ENCODE data around the gene SLC22A12.

Gene SLC22A12

GRCh38 chr11:64598106-64598796 lies 7.2 kb downstream of the SLC22A12 start:
- Histone ChIP-seq H3K27me3 (ENCODE audit: insufficient read depth, poor library complexity, severe bottlenecking) (no peaks in the 10 kb centered on the region), H3K4me1 (ENCODE audit: insufficient read depth, poor library complexity, severe bottlenecking) (no peaks in the 10 kb centered on the region), H3K36me3 (ENCODE audit: low read depth) (no peaks in the 10 kb centered on the region), H3K4me3 (ENCODE audit: severe bottlenecking) (no peak overlapping the region), H3K9me3 (ENCODE audit: severe bottlenecking) (no peaks in the 10 kb centered on the region), H3K27ac (ENCODE audit: poor library complexity, severe bottlenecking) (no peak overlapping the region)
- ATAC-seq (ENCODE audit: low read depth) (no peak), DNase-seq (ENCODE audit: low spot score) (no peak)
- no peak for TF ChIP-seq CTCF (IDR thresholded peaks at IDR 0.05; ENCODE audit: poor library complexity, severe bottlenecking)

GRCh38 chr11:64598797-64599697 lies 8.0 kb downstream of the SLC22A12 start:
- no peak for TF ChIP-seq CTCF (IDR thresholded peaks at IDR 0.05; ENCODE audit: poor library complexity, severe bottlenecking)
- H3K27me3 ChIP-seq (ENCODE audit: insufficient read depth, poor library complexity, severe bottlenecking): no peaks in the 10 kb centered on the region
- H3K9me3 ChIP-seq (ENCODE audit: severe bottlenecking): no peaks in the 10 kb centered on the region
- DNase-seq (ENCODE audit: low spot score) (no peak), ATAC-seq (ENCODE audit: low read depth) (no peak)
- H3K4me1 ChIP-seq (ENCODE audit: insufficient read depth, poor library complexity, severe bottlenecking): no peaks in the 10 kb centered on the region
- H3K4me3 ChIP-seq (ENCODE audit: severe bottlenecking): no peak overlapping the region
- no peak overlapping the region for H3K27ac ChIP-seq (ENCODE audit: poor library complexity, severe bottlenecking)
- no peaks in the 10 kb centered on the region for H3K36me3 ChIP-seq (ENCODE audit: low read depth)

GRCh38 chr11:64599698-64600211 lies 8.7 kb downstream of the SLC22A12 start:
- Histone ChIP-seq H3K4me1 (ENCODE audit: insufficient read depth, poor library complexity, severe bottlenecking) (no peaks in the 10 kb centered on the region), H3K27me3 (ENCODE audit: insufficient read depth, poor library complexity, severe bottlenecking) (no peaks in the 10 kb centered on the region), H3K9me3 (ENCODE audit: severe bottlenecking) (no peaks in the 10 kb centered on the region), H3K36me3 (ENCODE audit: low read depth) (no peaks in the 10 kb centered on the region), H3K4me3 (ENCODE audit: severe bottlenecking) (no peak overlapping the region), H3K27ac (ENCODE audit: poor library complexity, severe bottlenecking) (no peak overlapping the region)
- no peak for TF ChIP-seq CTCF (IDR thresholded peaks at IDR 0.05; ENCODE audit: poor library complexity, severe bottlenecking)
- DNase-seq (ENCODE audit: low spot score) (no peak), ATAC-seq (ENCODE audit: low read depth) (no peak)

- Histone ChIP-seq H3K4me3 (ENCODE audit: severe bottlenecking) (no peak overlapping the region), H3K27me3 (ENCODE audit: insufficient read depth, poor library complexity, severe bottlenecking) (no peaks in the 10 kb centered on the region), H3K36me3 (ENCODE audit: low read depth) (no peaks in the 10 kb centered on the region), H3K9me3 (ENCODE audit: severe bottlenecking) (no peaks in the 10 kb centered on the region), H3K4me1 (ENCODE audit: insufficient read depth, poor library complexity, severe bottlenecking) (no peaks in the 10 kb centered on the region), H3K27ac (ENCODE audit: poor library complexity, severe bottlenecking) (no peak overlapping the region)
- no peak for ATAC-seq (ENCODE audit: low read depth)
- no peak for TF ChIP-seq CTCF (IDR thresholded peaks at IDR 0.05; ENCODE audit: poor library complexity, severe bottlenecking)
- DNase-seq (ENCODE audit: low spot score): no peak
Measured at GRCh38 chr11:64600281-64600992, 9.4 kb downstream of the SLC22A12 start.
